Kidney capillary endothelial cell (primary cell): ENCODE measurements around the gene HAS3.
A peak's percentile ranks its signal among the peaks of the same experiment; 100 is the strongest.
"Not testable (repeated sequence)": the region's sequence is repeated elsewhere in the genome, so short reads cannot be mapped to it uniquely, and the experiment has no call there.

Experiments
- DNase-seq: peaks from one replicate; pipeline ENCODE4 v3.0.0-alpha.2; 2018; ENCODE audit warnings: low spot score

HAS3 gene

DNA sequence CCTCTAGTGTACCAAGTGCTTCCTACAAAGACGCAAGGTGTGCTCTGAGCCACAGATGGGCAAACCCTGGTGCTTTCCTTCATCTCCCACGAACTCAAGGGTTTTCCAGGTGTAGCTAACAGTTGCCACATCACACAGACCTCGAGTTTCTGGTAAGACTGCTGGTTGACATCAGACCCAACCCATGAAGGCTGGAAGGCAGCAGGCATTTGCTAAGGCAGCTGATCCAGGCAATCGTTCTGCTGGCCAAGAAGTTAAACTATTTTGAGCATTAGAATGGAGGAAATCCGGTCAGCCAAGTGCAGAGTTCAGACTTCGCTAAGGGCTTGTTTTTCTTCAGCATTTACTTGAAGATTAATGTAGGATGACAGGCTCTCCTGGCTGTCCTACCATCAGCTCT is 11.5 kb downstream of the HAS3 start:
- no peak for DNase-seq

DNA sequence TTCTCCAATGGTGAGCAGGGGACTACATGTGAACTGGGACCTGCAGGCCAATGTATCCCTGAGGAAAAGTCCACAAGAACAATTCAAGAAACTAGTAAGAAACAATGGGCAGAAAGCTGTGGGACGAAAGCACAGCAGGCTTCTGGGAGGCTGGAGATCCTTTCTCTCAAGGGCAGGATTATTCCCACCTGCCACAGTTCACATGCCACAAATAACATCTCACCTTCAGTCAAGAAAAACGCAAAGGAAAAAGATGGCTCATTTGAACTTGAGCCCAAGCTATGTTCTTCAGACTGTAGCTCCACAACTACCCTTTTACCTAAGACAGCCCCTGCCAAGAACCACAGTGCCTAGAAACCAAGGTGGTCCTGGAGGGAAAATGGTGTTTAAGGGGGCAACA is 13.0 kb downstream of the HAS3 start:
- DNase-seq, result no peak

DNA sequence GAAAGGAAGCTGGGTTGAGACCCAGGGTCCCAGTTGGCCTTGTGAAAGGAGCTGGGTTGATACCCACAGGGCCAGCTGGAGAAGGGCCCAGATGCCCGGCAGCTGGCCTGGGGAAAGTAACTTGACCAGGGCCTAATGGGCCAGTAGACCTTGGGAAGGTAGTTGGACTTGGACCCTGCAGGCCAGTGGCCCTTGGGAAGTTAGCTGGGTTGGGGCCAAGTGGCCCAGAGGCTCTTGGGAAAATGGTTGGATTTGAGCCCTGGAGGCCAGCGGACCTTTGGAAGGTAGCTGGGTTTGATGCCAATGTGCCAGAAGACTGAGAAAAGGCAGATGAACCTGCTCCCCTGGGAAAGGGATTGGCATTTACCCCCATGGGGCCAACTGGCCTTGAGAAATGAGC is 13.5 kb downstream of the HAS3 start:
- no peak for DNase-seq

DNA sequence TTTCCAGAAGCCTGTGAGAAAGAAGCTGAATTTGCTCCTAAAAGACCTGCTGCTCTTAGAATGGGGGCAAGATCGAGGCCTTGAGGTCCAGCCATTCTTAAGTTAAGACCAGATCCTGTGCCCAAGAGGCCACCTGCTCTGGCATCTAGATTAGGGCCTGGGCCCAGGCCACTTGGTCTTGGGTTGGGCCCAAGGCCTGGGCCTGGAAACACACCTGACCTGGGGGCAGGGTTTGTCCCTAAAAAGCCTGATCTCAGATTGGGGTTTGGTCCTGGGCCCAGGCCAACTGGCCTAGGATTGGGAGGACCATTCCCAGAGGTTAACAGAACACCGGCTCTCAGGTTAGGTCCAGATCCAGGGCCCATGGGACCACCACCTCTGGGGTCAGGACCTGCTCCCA is 14.1 kb downstream of the HAS3 start:
- no peak for DNase-seq

DNA sequence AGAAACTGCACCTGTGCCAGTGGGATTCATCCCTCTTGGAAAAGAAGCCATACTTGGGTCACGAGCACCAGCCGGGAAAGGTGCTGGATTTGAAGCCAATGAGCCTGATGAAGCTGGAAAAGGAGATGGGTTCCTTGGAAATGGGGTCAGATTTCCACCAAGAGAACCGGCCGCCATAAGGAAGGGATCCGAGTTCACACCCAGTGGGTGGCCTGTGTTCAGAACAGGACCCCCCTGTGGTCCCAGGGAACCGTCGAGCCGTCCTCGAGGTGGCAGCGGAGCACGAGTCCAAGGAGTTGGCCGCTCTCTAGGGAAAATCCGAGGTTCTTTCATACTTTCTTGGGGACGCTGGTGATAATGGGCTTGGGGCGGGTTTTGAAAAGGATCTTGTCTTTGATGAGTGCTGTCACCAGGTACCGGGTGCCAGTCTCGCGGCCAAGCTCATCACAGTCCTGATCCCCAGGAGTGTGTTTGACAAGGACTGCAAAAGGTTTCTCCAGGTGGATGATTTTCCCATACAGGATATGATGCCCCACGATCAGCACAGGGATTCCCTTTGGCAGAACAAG is 14.7 kb downstream of the HAS3 start:
- DNase-seq, result no peak

DNA sequence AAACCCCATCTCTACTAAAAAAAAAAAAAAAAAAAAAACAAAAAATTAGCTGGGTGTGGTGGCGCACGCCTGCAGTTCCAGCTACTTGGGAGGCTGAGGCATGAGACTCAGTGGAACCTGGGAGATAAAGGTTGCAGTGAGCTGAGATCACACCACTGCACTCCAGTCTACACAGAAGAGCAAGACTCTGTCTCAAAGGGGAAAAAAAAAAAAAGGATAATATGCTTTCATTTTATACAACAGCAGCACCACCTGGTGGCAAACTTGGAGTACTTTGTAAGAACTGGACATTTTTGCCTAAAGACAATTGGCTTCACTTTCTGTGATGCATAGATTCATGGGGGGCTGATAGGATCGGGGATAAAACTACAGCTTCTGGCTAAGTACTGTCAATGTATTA is 18.5 kb downstream of the HAS3 start:
- no peak for DNase-seq

DNA sequence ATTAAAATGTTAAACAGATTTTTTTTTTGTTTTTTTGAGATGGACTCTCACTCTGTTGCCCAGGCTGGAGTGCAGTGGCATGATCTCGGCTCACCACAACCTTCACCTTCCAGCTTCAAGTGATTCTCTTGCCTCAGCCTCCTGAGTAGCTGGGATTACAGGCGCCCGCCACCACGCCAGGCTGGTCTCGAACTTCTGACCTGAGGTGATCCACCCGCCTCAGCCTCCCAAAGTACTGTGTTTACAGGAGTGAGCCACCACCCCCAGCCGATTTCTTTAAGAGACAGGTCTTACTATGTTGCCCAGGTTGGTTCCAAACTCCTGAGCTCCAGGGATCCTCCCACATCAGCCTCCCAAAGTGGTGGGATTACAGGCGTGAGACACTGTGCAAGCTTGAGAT is 19.0 kb downstream of the HAS3 start:
- not testable (repeated sequence) for DNase-seq

DNA sequence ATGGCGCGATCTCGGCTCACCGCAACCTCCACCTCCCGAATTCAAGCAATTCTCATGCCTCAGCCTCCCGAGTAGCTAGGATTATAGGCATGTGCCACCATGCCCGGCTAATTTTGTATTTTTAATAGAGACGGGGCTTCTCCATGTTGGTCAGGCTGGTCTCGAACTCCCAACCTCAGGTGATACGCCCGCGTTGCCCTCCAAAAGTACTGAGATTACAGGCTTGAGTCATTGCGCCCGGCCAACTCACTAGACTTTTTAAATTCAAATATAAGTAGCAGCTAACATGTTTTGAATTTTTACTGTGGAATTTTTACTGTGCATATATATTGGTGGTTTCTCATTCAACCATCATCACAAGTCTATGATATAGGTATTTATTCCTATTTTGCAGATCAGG is 19.5 kb downstream of the HAS3 start:
- not testable (repeated sequence) for DNase-seq

DNA sequence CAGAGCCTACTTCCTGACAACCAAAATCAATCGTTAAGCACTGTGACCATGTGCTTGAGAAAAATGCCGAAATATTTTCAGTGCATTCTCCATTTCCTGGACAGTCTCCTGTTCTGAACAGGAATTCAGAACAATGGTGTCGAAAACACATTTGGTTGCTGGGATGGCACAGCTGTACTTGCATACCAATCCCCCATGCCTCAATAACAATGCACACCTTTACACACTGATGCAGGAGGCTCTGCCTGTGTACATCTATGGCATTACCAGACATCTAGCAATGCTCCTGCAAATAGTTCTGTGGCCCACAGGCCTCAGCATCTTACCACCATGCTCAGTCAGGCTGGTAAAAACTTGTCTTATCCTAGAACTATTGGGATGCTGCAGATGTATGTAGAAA is 20.8 kb downstream of the HAS3 start:
- no peak for DNase-seq

DNA sequence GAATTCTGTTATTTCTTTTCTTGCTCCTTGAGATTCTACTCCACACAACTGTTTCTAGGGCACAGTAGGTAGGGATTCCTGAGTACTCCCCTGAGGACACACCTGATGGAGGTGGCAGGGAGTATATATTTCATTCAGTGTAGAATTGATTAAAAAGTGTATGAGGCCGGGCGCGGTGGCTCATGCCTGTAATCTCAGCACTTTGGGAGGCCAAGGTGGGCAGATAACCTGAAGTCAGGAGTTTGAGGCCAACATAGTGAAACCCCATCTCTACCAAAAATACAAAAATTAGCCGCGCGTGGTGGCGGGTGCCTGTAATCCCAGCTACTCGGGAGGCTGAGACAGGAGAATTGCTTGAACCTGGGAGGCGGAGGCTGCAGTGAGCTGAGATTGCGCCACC is 21.3 kb downstream of the HAS3 start:
- DNase-seq, result not testable (repeated sequence)

DNA sequence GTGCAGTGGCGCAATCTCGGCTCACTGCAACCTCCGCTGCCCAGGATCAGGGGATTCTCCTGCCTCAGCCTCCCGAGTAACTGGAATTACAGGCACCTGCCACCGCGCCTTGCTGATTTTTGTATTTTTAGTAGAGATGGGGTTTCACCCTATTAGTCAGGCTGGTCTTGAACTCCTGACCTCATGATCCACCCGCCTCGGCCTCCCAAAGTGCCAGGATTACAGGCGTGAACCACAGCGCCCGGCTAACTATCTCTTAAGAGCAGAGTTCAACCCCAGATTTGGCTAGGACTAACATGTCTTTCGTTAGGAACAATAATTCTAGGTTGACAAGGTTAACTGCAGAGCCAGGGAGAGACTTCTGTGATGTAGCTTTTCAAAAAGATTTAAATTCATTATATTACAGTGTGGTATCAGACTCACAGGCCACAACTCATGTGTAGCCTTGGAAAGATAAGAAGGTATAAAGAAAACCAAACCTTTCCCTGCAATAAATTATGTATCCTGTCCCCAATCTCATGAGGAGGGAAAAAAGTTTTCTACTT is 22.6 kb downstream of the HAS3 start:
- DNase-seq, result no peak

DNA sequence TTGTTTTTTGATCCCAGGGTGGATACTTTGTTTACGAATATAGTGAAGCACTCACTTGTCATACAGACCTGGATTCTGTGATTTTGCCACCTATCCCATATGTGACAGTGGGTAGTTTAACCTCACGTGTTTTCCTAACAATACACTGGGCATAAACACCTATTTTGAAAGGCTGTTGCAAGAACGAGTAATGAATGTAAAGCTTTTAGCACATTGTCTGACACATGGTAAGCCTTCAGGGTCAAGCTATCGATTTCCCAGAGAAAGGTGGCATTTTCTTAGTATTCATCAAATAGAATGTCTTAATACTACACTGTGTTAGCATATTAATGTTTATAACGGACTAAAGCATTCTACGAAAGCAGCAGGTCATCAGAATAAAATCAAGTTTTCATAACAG is 25.0 kb downstream of the HAS3 start:
- DNase-seq, result no peak

DNA sequence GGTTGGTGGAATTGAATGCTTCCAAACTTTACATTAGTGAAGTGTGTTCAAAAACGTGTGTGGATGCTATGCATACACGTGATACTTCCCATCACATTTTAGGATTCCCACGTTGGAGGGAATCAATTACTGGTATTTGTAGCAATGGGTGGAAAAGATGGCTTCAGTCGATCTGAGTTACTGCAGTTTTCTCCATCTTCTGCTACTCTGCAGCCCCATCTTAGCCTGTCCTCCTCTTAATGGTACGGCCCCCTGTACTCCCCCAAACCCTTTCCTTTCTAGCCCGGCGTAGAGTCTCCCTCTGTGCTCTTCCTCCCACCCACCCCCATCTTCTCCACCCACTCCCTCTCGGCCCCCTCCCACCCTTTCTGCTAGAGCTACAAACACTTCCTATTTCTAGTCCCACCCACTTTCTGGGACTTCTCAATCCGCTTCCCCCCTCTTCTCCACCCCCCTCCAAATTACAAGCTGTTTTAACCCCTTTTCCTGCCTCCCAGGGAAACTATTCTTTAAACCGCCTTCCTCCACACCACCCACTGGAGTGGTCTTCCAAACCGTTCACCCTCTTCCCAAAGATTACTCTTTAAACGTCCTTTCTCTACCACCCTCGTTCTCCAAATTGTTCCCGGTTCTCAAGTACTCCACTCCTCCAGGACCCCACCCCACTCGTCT is 25.9 kb downstream of the HAS3 start:
- DNase-seq, result no peak

DNA sequence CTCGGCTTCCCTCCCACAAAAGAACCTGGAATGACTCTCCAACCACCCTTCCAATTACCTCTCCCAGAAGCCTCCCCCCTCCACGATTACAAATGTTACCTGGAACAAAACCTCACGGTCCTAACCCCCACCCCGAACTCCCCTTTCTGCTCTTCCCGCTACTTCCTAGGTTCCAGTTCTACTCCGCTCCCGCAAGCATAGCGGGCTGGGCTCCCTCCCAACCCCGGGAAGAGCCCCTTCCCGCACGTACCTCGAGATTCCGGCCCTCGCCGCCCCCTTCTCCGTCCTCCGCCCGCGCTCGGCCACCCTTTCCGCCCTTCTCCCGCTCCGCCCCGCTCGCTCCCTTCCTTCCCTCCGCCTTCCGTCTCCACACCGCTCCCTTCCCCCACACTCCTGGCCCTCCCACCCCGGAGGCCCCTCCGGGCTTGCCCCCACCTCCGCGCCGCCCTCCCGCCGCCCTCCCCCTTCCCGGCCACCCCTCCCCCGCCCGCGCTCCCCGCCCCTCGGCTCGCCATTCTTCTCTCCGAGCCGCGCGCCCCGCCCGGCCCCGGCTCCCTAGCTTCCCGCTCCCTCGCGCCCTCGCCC is 26.5 kb downstream of the HAS3 start:
- DNase-seq, result peak; percentile 24

DNA sequence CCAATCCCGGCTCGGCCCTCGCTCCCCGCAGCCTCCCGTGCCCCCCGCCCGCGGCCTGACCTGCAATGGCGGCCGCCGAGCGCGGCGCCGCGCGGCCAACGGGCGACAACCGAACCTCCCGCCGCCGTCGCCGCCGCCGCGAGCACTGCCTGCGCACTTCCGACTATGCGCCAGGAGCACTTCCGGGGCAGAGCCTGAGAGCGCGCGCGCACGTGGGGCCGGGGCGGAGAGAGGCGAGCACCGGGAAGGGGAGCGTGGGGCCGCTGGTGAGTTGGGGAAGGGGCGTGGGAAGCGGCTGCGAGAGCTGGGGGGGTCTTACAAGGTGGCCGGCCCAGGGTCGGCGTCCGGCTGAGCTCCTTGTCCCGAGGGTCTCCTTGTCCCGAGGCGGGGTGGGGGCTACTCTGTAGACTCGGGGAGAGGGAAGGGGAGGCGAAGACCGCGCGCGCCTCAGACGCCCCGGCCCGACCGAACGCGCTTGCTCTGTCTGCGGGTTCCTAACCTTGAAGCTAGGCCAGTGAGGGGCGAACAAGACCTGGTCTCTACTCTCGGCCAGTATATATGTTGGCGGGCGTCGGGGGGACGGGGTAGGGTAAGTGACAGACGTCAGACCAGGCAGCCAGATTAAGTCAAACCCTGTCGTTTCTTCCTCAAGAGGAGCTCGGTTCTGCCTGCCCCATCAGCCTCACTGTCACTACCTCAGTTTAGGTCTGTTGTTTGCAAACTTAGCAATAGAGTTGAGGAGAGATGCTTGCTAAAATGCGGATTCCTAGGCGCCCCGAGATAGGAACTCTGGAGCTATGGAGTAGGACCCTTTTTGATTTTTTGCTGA is 27.2 kb downstream of the HAS3 start, which contains the start of the genes CHTF8 and UTP4:
Gene CHTF8, minus strand, starts transcription at position 165 of the 829 bp plus-strand sequence. CDS start 11,130 bp downstream, outside the sequence.
Gene UTP4, plus strand, starts transcription at position 226 of the 829 bp plus-strand sequence. CDS start 811 bp downstream, outside the sequence.
- DNase-seq, result peak; percentile 72

DNA sequence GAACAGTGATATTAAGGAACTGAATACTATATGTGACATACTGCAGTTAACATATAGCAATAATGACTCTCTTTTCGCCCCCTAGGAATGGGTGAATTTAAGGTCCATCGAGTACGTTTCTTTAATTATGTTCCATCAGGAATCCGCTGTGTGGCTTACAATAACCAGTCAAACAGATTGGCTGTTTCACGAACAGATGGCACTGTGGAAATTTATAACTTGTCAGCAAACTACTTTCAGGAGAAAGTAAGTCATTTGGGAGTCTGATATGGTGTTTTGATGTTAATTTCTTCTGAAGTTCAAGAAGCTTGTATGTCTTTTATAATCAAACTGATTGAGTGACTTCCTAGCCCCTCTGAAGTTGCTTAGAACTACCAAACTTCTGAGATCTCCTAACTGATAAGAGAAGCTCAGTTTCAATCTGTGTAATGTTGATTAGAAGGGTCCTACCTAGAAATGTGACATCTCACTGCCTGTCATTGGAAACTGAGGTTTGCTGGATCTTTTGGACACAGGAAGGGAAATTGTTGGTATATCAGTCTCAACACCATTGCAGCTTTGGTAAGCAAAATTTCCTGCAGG is 28.0 kb downstream of the HAS3 start:
- no peak for DNase-seq

DNA sequence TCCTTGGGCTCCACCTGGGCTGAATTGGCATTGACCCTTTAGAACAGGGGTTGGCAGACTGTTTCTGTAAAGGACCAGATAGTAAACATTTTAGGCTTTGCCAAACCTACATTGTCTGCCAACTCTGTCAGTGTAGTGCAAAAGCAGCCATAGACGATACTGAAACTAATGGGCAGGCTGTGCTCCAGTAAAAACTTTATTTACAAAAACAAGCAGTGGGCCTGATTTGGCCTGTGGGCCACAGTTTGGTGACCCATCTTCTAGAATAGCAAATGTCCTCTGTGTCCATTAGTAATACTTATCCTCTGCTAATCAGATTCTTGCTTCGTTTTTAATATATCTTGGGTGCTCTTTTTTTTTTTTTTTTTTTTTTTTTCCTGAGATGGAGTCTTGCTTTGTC is 33.2 kb downstream of the HAS3 start:
- DNase-seq, result no peak

DNA sequence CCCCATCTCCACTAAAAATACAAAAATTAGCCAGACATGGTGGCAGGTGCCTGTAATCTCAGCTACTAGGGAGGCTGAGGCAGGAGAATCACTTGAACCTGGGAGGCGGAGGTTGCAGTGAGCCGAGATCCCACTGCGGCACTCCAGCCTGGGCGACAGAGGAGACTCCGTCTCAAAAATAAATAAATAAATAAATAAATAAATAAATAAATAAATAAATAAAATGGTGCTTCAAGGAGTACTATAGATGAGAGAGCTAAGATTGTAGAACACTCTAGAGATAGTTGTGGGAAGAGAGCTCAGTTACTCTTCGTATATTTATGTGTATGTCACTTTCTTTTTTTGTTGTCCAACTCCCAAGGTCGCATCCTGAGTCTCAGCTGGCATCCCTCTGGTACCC is 34.0 kb downstream of the HAS3 start:
- not testable (repeated sequence) for DNase-seq

DNA sequence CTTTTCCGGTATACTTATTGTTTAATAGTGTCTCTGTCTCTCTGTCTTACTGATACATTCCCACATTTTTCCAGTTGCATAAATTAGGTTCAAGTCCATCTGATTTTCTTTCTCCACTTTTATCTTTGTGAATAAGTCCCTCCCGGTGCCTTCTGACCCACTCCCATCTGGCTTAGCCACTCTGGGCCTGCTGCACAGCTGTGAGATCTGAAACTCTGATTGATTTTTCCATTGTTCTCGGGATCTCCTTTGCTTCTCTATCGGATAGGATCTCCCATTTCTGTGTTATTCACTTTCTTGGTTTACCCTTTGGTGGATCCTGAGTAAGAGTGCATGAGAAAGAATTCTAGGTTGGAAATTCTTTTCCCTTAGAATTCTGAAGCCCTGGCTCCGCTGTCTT is 35.6 kb downstream of the HAS3 start:
- no peak for DNase-seq

DNA sequence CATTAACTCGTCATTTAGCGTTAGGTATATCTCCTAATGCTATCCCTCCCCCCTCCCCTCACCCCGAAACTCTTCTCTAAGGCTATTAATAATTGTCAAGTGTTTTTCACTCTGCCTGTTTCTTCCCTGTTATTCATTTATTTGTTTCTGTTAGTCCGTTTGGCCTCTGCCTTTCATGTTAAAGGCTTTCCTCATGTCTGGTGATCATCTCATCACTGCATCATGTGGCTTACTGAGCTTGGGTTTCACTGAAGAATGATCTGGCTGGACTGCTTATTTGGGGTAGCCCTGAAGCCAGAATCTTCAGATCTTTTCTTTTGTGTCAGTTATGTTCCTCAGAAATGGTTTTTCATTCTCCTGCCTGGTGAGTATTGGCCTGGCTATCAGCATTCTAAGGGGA is 36.5 kb downstream of the HAS3 start:
- DNase-seq, result no peak

DNA sequence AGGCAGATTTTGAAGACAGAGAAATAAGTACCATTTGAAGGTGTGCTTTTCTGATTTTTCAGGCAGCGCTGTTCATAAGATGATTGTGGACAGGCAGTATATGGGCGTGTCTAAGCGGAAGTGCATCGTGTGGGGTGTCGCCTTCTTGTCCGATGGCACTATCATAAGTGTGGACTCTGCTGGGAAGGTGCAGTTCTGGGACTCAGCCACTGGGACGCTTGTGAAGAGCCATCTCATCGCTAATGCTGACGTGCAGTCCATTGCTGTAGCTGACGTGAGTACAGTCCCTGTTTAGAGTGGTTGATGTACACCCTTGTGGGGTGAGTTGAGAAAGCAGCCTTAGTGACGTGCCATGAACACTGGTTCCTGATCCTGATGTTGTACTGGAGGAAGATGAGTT is 37.7 kb downstream of the HAS3 start:
- no peak for DNase-seq

DNA sequence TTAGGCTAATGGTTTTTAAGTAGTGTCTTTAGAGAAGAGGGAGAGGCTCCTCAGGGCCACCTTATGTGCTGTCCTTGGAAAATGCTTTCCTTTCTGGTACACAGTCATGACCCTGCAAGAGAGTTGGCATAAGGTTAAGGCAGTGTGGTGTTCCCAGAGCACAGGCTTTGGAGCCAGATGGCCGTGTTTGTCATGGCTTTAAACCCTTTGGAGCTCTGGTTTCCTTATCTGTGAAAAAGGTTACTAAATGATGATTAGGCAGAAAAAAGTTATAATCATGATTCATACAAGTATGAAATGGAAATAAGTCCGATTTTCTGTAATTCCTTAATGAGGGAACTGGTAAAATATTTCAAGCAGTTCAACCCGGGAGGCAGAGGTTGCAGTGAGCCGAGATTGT is 40.2 kb downstream of the HAS3 start:
- DNase-seq, result no peak
